ENCODE measurements around the gene FGFR3. TPM values are rescaled to one million over a fixed set of nuclear protein-coding genes. Genes with fewer than 3 reads are reported as not detected.

The FGFR3 gene
- total and polyA plus RNA-seq, 10 of the 15 experiments (the other 5 are each of a cell fraction or from before 2014, with no cell fraction given), result 0.05 to 0.33 (median 0.18) TPM; not detected in 6

DNA sequence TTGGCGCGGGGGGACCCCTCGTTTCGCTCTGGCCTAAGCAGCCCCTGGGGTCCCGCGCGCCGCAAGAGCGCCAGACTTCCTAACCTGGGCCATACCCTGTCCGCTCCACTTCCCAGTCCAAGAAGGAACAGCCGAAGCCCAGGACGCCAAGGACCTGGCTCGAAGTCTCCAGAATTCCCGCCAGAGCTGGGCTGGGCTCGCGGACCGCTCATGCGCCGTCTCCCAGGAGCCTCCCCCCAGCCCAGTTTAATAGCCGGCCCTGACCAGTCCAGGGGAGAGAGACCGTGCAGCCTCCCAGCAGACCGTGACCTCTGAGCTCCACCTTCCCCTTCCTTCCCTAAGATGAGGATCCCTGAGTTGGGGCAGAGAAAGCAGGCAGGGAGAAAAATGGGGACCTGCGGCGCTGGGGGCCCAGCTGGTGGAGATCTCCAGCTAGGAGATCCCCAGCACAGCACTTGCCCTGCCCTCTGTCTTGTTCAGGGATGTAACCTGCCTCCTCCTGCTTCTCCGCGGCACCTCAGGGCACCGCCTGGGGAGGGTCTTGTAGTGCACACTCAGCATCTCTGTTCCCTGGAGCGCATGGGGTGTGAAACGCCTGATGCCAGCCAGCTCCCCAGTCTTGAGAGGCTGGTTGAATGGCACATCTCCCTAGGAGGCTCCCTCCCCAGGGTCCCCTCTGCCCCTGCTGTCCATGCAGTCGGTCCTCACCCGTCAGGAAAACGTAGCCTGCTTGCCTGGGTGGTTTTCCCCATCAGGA lies 64.0 kb downstream of the FGFR3 start:
- SMC1A ChIA-PET (ENCODE audit: uncharacterized antibody, unreplicated experiment), result interaction anchor here (1.3 to 3.8 kb wide), 3 partner anchors 13 to 42 kb away, joined by 3 to 14 read pairs (median 6); no protein-coding TSS in a partner anchor
- no peak for FAIRE-seq
- Histone ChIP-seq H3K27me3 (replicated peaks in 1 of 2; ENCODE audit: control insufficient read depth in 2 of 2, insufficient read depth in 2 of 2, low read length in 1 of 2) (no peaks in the 10 kb centered on the region), H3K9ac (ENCODE audit: control insufficient read depth, insufficient read depth, low read length) (peak overlapping the region; percentile 86), H3K9me3 (replicated peaks; ENCODE audit: control insufficient read depth, insufficient read depth, low read length) (no peaks in the 10 kb centered on the region), H3K36me3 (ENCODE audit: control insufficient read depth in 2 of 2, insufficient read depth in 2 of 2, low read length in 1 of 2) (no peaks in the 10 kb centered on the region), H3K79me2 (ENCODE audit: control insufficient read depth, insufficient read depth, low read length) (peaks cover 45% of the 10 kb centered on the region), H3K4me2 (ENCODE audit: control insufficient read depth, insufficient read depth) (peak overlapping the region; percentile 94), H4K20me1 (ENCODE audit: control insufficient read depth, insufficient read depth) (no peaks in the 10 kb centered on the region), H2AFZ (ENCODE audit: control insufficient read depth, low read depth, low read length) (peak overlapping the region; percentile 95), H3K27ac (ENCODE audit: control insufficient read depth, insufficient read depth) (peak overlapping the region; percentile 66), H3K4me3 (peak overlapping the region; percentile 95), H3K4me1 (ENCODE audit: control insufficient read depth, insufficient read depth, low read length) (peaks cover 9% of the 10 kb centered on the region)
- intact Hi-C loops (cut with micrococcal nuclease; ENCODE audit: unreplicated experiment) (loop anchor here (1.0 kb wide), 1 partner anchor 13 kb away; no protein-coding TSS in a partner anchor), in situ Hi-C loops (cut with MboI) (no loop called here)
- CTCF ChIA-PET, result interaction anchor here (0.6 to 3.2 kb wide), 8 partner anchors 11 to 48 kb away, joined by 3 to 16 read pairs (median 4); no protein-coding TSS in a partner anchor
- POLR2A ChIA-PET, result interaction anchor here (0.6 to 1.5 kb wide), 5 partner anchors 9 to 43 kb away, joined by 3 to 5 read pairs (median 4); partner anchors contain the start of gene NSD2
- WGBS (ENCODE audit: insufficient coverage, insufficient replicate concordance, low lambda C conversion rate, missing lambda C conversion rate), result 25% methylated on average over 28 of the region's 32 CpGs
- TF ChIP-seq, protein P1, sequence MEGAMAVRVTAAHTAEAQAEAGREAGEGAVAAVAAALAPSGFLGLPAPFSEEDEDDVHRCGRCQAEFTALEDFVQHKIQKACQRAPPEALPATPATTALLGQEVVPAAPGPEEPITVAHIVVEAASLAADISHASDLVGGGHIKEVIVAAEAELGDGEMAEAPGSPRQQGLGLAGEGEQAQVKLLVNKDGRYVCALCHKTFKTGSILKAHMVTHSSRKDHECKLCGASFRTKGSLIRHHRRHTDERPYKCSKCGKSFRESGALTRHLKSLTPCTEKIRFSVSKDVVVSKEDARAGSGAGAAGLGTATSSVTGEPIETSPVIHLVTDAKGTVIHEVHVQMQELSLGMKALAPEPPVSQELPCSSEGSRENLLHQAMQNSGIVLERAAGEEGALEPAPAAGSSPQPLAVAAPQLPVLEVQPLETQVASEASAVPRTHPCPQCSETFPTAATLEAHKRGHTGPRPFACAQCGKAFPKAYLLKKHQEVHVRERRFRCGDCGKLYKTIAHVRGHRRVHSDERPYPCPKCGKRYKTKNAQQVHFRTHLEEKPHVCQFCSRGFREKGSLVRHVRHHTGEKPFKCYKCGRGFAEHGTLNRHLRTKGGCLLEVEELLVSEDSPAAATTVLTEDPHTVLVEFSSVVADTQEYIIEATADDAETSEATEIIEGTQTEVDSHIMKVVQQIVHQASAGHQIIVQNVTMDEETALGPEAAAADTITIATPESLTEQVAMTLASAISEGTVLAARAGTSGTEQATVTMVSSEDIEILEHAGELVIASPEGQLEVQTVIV (IDR thresholded peaks at IDR 0.05; ENCODE audit: borderline replicate concordance, partially characterized antibody), result no peak
- TF ChIP-seq EED (IDR thresholded peaks at IDR 0.05; ENCODE audit: low read depth), result no peak
- ATAC-seq, result no peak
- RAD21 ChIA-PET (ENCODE audit: unreplicated experiment), result interaction anchor here (1.4 to 2.4 kb wide), 2 partner anchors 24 to 42 kb away, joined by 3 to 11 read pairs; no protein-coding TSS in a partner anchor
- no peak for DNase-seq (ENCODE audit: low read depth, low spot score)
- no TSS peak for BruUV-seq (replicated peaks)
